HG02943 (cell line): ENCODE measurements around the gene SAFB.

Experiments used
- ATAC-seq: cut with Tn5 transposase; IDR thresholded peaks from one replicate; pipeline ENCODE4 v1.9.1; 2021; ENCODE audit warnings: mild to moderate bottlenecking, low read depth, moderate library complexity; ENCODE audit not compliant: unreplicated experiment

The SAFB gene

DNA sequence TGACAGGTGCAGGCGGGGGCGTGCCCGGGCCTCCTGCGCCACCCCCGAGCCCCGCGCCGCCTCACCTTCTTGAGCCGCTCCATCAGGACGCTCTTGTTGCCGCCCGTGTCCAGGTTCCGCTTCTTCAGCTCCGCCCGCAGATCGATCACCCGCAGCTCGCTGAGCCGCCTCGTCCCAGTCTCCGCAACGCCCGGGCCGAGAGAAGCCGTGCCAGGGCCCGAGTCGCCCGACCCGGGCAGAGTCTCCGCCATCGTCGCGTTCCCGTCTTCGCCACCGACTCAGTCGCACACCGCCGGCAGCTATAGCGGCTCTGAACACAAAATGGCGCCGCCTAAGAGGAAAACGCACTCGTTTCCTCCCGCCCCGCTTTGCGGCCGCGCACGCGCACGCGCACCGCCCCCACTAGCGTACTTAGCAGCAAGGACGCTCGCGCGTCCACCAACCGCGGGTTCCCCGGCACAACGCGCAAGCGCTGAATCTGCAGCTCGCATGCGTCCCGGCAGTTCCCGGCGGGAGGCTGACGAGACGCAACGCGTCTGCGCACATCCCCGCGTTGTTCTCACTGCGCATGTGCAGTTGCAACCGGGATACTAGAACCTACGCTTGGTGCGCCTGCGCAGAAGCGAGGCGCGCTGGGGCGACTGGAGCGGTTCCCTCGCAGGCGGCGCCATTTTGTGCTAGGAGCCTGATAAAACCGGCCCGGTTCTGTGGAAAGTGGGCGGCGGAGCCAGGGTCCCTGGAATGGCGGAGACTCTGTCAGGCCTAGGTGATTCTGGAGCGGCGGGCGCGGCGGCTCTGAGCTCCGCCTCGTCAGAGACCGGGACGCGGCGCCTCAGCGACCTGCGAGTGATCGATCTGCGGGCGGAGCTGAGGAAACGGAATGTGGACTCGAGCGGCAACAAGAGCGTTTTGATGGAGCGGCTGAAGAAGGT, at the start of gene SAFB, which contains the start of gene SAFB2:
SAFB (plus strand) TSS at position 619 of the 932 bp plus-strand sequence; CDS start at position 742, 123 bp downstream.
SAFB2 (minus strand) TSS at position 312 of the 932 bp plus-strand sequence; CDS start at position 251, 61 bp downstream.
- ATAC-seq, result peak; percentile 83

DNA sequence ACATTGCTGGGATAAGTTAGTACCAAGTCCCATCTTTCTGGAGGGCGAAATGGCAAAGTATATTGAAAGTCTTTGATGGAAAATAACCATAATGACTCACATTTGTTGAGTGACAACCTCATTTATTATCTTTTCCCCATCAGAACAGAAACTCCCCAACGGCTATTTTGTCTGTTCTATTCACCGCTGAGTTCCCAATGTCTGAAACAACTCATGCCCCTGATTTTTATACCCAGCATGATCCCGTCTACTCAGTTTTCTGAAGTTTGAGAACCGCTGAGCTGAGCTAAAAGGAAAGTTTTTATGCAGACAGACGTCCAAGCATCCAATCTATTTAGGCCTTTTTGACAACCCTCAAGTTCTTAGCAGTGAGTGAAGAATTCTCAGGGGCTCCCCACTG, 47.3 kb upstream of the SAFB start:
- no peak for ATAC-seq

GRCh38 chr19:5578097-5578846, 44.6 kb upstream of the SAFB start:
- ATAC-seq, result no peak

GRCh38 chr19:5579286-5579685, 43.6 kb upstream of the SAFB start:
- no peak for ATAC-seq

DNA sequence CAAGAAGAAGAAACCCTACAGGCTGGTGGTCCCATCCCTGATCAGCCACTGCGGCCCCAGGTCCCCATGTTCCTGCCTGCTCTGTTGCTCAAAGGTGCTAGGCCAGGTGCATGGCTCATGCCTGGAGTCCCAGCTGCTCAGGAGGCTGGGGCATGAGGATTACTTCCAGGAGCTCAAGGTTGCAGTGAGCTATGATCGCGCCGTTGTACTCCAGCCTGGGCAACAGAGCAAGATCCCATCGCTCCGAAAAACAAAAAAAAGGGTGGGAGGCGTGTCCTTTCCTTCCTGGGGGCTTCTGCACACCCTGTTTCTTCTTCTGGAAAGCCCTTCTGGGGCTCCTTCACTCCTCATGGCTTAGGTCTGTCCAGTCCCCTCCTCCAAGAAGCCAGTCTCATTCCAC, 43.2 kb upstream of the SAFB start:
- ATAC-seq, result no peak

GRCh38 chr19:5580161-5580571, 42.7 kb upstream of the SAFB start:
- ATAC-seq, result no peak

DNA sequence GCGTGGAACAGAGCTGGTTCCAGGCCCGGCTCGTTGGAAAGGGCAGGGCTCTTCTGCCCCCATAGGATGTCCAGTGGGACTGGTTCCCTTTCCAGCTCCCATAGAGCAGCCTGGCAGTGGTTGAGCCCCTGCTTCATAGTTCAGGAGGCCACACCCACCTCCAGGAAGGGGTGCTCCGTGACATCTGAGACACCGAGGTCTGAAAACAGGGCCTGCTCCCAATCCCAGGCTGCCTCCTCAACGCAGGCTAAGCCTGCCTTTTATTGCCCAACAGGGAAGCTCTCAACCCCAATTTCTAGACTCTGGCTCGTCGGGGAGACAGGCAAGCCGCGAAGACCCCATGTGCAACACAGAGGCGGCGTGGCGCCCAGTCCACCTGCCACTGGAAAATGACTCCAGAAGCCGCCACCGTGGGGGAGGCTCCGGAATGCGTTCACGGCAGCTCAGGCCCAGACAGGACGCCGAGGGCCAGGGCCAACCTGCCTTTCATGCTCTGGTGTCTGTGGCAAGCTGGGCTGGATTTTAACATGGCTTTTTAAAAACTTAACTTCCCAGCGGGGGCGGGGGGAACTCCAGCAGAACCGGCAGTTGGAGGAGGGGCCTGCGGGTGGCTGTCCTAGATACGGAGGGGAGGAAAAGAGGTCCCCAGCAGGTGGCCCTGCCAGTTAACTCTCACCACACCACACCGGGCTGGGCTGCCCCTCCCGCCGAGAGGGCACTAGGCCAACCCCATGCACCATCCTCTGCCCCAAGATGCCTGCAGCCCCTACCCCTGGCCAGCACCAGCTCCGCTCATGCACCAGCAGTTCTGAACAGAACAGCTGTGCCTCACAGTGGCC, 37.2 kb upstream of the SAFB start:
- ATAC-seq, result no peak

DNA sequence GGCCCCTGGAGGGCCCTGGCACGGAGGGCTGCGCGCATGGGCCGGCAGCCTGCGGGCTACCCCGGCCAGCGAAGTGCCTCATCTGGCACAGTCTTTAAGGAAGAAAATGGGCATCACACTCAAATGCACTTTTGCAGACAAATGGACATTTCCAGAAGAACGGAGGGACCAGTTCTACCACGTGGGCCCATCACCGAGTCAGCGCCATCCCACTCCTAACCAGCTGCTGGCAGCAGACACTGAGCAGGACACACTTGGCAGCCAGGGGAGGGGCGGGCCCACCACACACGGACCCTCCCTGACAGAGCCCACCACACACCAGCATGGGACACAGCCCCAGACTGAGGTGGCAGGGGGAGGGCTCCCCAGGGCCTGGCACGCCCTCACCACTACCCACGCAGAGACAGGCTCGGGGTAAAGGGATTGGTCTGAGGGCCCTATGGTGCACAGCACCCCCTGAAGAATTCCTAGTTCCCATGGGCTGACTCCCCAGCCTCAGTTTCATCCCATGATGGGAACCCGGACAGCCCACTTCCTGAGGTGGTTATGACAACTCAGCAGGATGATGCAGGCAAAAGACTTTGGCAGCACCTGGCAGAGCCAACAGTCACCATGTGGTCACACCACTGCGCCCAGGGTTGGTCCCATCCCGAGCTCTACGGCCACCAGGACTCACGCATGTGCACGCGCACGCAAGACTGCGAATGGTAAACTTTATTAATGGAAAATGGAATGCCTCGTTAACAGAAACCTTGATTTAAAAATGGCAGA, 36.4 kb upstream of the SAFB start:
- ATAC-seq, result no peak

DNA sequence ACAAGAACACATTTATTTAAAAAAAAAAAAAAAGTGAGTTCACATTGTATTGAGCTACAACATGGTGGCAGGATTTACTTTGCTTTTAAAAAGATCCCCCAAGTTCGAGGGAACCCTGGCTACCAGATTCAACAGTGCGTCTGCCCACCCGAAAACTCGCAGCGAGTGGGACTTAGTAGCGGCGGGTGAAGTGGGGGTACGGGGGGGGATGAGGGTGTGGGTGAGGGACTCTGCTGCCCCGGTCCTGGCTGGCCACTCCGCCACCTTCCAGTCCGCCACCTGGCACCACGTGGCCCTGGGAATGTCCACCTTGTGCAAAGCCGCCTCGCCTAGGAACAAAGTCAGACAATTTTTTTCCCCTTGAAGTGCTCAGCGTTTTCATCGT, 35.8 kb upstream of the SAFB start:
- ATAC-seq, result no peak

- ATAC-seq, result no peak
Observed at GRCh38 chr19:5587661-5588060, 35.2 kb upstream of the SAFB start.

- ATAC-seq, result no peak
Observed at GRCh38 chr19:5588441-5588840, 34.4 kb upstream of the SAFB start.

DNA sequence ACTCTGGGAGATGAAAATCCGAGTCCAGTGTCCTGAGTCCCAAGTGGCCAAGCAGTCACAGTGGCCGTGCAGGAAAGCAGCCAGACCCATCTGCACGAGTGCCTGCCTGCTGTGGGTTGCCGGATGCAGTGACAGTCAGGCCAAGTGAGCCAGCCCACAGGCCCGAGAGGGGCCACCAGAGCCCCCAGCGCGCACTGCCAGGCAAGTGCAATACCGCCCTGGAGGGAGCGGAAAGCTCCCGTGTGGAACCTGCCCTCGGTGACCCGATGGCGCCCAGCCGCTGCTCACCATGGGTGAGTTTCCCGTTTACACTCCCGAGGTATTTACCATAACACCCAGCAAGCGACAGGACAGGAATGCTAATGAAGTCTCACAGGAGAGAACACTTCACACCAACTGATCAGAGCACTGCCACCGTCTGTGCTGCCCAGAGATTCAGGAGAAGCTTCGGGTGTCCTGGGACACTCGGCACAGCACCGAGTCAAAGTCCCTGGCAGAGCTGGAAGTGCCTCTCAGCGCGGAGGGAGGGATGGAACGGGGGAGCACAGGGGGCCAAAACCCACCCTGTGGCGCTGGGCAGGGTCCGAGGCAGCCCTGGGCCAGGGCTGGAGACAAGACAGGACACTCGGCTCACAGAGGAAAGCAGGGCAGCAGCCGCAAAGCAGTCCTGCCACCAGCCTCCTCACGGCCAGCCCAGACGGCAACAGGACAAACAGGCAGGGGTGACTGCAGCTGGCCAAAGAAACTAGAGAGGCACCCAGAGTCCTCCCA, 33.8 kb upstream of the SAFB start:
- ATAC-seq, result no peak

- no peak for ATAC-seq
Observed at GRCh38 chr19:5590151-5590864, 32.6 kb upstream of the SAFB start.

- ATAC-seq, result no peak
Observed at GRCh38 chr19:5590865-5591154, 32.1 kb upstream of the SAFB start.

GRCh38 chr19:5591476-5591875, 31.4 kb upstream of the SAFB start:
- ATAC-seq, result no peak

DNA sequence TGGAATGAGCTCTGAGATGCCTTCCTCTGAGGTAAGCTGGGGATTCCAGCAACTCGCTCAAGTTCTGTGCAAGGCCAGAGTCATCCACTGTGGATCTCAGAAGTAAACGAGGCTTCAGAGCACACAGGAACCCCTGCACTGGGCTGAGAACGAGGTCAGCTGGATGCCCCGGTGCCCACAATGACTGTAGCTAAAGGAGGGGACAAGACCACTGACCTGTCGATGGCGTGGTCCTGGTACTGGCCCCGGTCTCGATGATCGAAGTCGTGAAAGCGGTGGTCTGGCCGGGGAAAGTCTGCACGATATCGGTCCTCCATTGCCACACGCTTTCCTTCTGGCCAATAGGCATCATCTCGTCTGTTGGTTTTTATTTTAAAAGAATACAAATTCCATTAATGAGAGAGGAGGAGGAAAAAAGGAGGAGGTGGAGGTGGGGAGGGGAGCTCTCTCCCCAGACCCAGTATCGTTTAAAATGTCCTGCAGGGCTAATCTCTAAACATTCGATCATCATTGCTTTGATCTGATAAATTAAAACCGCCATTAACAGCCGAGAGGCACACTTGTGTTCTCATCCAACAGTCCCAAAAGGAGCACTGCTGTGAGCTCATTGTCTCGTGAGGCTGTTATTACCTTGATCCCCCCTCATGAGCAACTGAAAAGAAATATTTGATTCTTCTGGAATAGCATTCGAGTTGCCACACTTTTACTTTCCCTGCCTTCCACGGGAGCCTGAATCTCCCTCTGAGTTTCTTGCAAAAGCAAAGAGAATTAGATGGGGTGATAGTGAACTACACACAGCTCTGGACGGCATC, 30.1 kb upstream of the SAFB start:
- no peak for ATAC-seq

DNA sequence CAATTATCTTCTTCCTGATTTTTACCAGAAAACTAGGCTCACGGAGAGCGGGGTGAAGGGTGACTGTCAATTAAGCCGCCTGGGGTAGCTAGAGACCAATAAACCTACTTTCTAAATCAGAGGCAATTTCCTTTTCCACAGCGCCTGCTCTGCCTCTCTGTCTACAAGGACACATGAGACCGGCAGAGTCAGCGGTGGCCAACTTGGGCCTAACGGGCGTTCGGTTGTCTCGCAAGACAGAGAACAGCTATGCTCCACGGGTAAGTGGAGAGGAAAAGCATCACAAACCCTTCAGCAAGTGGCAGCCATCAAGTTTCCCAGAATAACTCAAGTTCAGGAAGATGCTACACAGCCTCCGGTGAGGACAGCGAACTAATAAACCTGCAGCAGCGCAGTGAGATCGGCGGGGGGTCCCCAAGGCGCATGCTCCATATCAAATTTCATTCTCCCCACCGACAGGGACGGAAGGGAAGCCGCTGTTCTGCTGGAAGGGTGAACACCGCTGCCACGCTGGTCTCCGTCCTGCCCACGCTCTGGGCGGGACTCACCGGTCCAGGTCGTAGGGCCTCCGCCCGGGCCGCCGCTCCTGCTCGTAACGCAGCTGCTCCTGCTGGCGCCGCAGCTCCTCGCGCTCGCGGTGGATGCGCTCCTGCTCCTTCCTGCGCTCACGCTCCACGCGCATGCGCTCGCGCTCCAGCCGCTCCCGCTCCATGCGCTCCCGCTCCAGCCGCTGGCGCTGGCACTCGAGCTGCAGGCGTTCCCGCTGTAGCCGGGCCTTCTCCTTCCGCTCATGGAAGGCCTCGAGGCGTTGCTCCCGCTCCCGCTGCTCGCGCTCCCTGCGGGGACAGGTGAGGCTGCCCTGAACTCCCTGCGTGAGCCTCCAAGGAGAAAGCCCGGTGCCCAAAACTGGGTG, 29.3 kb upstream of the SAFB start:
- ATAC-seq, result no peak
